H1 (cell line): ENCODE results near the gene RAD51C. TPM values are rescaled to one million over a fixed set of nuclear protein-coding genes. Genes with fewer than 3 reads are reported as not detected.

ENCODE experiments used
- CTCF ChIA-PET: fragments of 300-600 bp; sonication (Branson Sonifier 250); formaldehyde crosslinking; loops from one replicate; lab custom pipeline; 2021; ENCODE audit not compliant: partially characterized antibody; lab: Charles Lee
- POLR2A ChIA-PET: fragments of 300-600 bp; sonication (Branson Sonifier 250); formaldehyde crosslinking; loops from one replicate; lab custom pipeline; 2021; ENCODE audit warnings: inconsistent platforms; ENCODE audit not compliant: partially characterized antibody; lab: Charles Lee
- DNase-seq, 2 experiments: peaks; one replicate each; pipeline versions ENCODE4 v3.0.0 to v3.0.0-alpha.2; 2010 to 2022; ENCODE audit warnings: low spot score in 2 of 2, low read depth in 1 of 2, mixed read lengths in 1 of 2
- FAIRE-seq: peaks from 2 replicates; lab custom pipeline; 2011; peaks lifted over from hg19 to GRCh38; lab: Jason Lieb, UNC
- H2AFZ ChIP-seq: 2 replicates; pipeline ENCODE4 v1.8.1; 2012; ENCODE audit warnings: low read length, inconsistent platforms
- H2AK5ac ChIP-seq: 2 replicates; pipeline ENCODE4 v1.6.1; 2013; ENCODE audit warnings: low read depth, low read length
- H2BK120ac ChIP-seq: replicated peaks from 2 replicates; pipeline ENCODE3; 2013; ENCODE audit warnings: low read depth, low read length, inconsistent platforms
- H2BK12ac ChIP-seq: 2 replicates; pipeline ENCODE4 v1.6.1; 2013; ENCODE audit warnings: low read depth, low read length
- H2BK15ac ChIP-seq: 2 replicates; pipeline ENCODE4 v1.6.1; 2013; ENCODE audit warnings: low read length
- H2BK20ac ChIP-seq: 2 replicates; pipeline ENCODE4 v1.6.1; 2013; ENCODE audit warnings: low read length
- H2BK5ac ChIP-seq: 2 replicates; pipeline ENCODE4 v1.6.1; 2013; ENCODE audit warnings: low read depth, low read length
- H3K14ac ChIP-seq: 2 replicates; pipeline ENCODE4 v1.6.1; 2013; ENCODE audit warnings: inconsistent platforms; ENCODE audit not compliant: insufficient read length
- H3K18ac ChIP-seq: 2 replicates; pipeline ENCODE4 v1.6.1; 2013; ENCODE audit warnings: low read length; ENCODE audit errors: extremely low read depth
- H3K23ac ChIP-seq: 2 replicates; pipeline ENCODE4 v1.6.1; 2013; ENCODE audit warnings: inconsistent platforms; ENCODE audit not compliant: insufficient read length
- H3K23me2 ChIP-seq: 2 replicates; pipeline ENCODE4 v1.6.1; 2013; ENCODE audit warnings: low read depth, low read length
- H3K27ac ChIP-seq: 2 replicates; pipeline ENCODE4 v1.6.1; 2011; ENCODE audit warnings: low read depth, low read length, inconsistent platforms
- H3K27me3 ChIP-seq, 4 experiments: replicated peaks in 1 of 4; 1 replicate in 1 of 4; 2 replicates in 3 of 4; pipeline versions ENCODE4 v1.6.1 to v1.8.1; 2011 to 2013; ENCODE audit warnings: low read length in 3 of 4, mild to moderate bottlenecking in 3 of 4, inconsistent platforms in 2 of 4, mixed read lengths in 2 of 4, moderate library complexity in 1 of 4; ENCODE audit not compliant: control insufficient read depth in 3 of 4, insufficient read depth in 3 of 4; ENCODE audit errors: extremely low read depth in 1 of 4
- H3K36me3 ChIP-seq, 4 experiments: 2 replicates each; pipeline versions ENCODE4 v1.6.1 to v1.8.1; 2011 to 2013; ENCODE audit warnings: mild to moderate bottlenecking in 4 of 4, low read length in 3 of 4, moderate library complexity in 2 of 4, control low read depth in 1 of 4, inconsistent platforms in 1 of 4; ENCODE audit not compliant: insufficient read depth in 4 of 4, control insufficient read depth in 2 of 4
- H3K4ac ChIP-seq: replicated peaks from 2 replicates; pipeline ENCODE3; 2013; ENCODE audit warnings: low read length, low read depth, mixed read lengths, inconsistent platforms; ENCODE audit not compliant: insufficient read length
- H3K4me1 ChIP-seq, 4 experiments: replicated peaks in 1 of 4; 1 replicate in 1 of 4; 2 replicates in 3 of 4; pipeline versions ENCODE4 v1.6.1 to v1.8.1; 2011 to 2013; ENCODE audit warnings: low read length in 3 of 4, inconsistent platforms in 2 of 4, mixed read lengths in 1 of 4; ENCODE audit not compliant: insufficient read depth in 4 of 4, control insufficient read depth in 3 of 4
- H3K4me2 ChIP-seq, 2 experiments: 2 replicates each; pipeline versions ENCODE4 v1.6.1 to v1.8.1; 2011 to 2013; ENCODE audit warnings: low read depth in 2 of 2, low read length in 2 of 2, control low read depth in 1 of 2, inconsistent platforms in 1 of 2, mild to moderate bottlenecking in 1 of 2; ENCODE audit not compliant: insufficient read depth in 1 of 2
- H3K4me3 ChIP-seq, 4 experiments: fragments of 200-600, 300-600 bp in 1 of 4; sonication (generic), shearing (Covaris generic), sonication (Bioruptor Twin) in 1 of 4; 2 replicates each; pipeline versions ENCODE4 v1.5.1 to v1.8.1; 2011 to 2016; ENCODE audit warnings: low read length in 4 of 4, low read depth in 3 of 4, control low read depth in 2 of 4, inconsistent platforms in 2 of 4, mild to moderate bottlenecking in 2 of 4, mixed read lengths in 1 of 4, moderate library complexity in 1 of 4; ENCODE audit not compliant: insufficient read depth in 2 of 4; ENCODE audit errors: extremely low read depth in 1 of 4
- H3K56ac ChIP-seq: replicated peaks from 2 replicates; pipeline ENCODE3; 2013; ENCODE audit warnings: low read depth, mild to moderate bottlenecking, mixed read lengths, low read length, inconsistent platforms; ENCODE audit not compliant: insufficient read length
- H3K79me1 ChIP-seq: 2 replicates; pipeline ENCODE4 v1.6.1; 2013; ENCODE audit warnings: low read depth, low read length, control low read depth
- H3K79me2 ChIP-seq, 2 experiments: 2 replicates each; pipeline versions ENCODE4 v1.6.1 to v1.8.1; 2012 to 2013; ENCODE audit warnings: low read length in 2 of 2, mild to moderate bottlenecking in 2 of 2, inconsistent platforms in 1 of 2; ENCODE audit not compliant: insufficient read depth in 2 of 2, control insufficient read depth in 1 of 2
- H3K9ac ChIP-seq, 4 experiments: replicated peaks in 1 of 4; 1 replicate in 1 of 4; 2 replicates in 3 of 4; pipeline versions ENCODE4 v1.6.1 to v1.8.1; 2011 to 2013; ENCODE audit warnings: low read depth in 3 of 4, low read length in 3 of 4, control low read depth in 2 of 4, mild to moderate bottlenecking in 2 of 4, moderate library complexity in 2 of 4, inconsistent platforms in 1 of 4; ENCODE audit errors: extremely low read depth in 1 of 4
- H3K9me3 ChIP-seq, 2 experiments: 2 replicates each; pipeline versions ENCODE4 v1.6.1 to v1.8.1; 2012 to 2013; ENCODE audit warnings: mild to moderate bottlenecking in 2 of 2, moderate library complexity in 2 of 2, control low read depth in 1 of 2, inconsistent platforms in 1 of 2, low read depth in 1 of 2, low read length in 1 of 2, mixed read lengths in 1 of 2; ENCODE audit not compliant: insufficient read depth in 2 of 2
- H4K20me1 ChIP-seq, 2 experiments: replicated peaks in 1 of 2; 2 replicates each; pipeline versions ENCODE3 to v1.8.1; 2011 to 2013; ENCODE audit warnings: inconsistent platforms in 2 of 2, low read length in 2 of 2, mild to moderate bottlenecking in 1 of 2; ENCODE audit not compliant: insufficient read depth in 2 of 2, control insufficient read depth in 1 of 2
- H4K5ac ChIP-seq: 2 replicates; pipeline ENCODE4 v1.6.1; 2013; ENCODE audit warnings: low read length, low read depth, mixed read lengths, inconsistent platforms; ENCODE audit not compliant: insufficient read length
- H4K8ac ChIP-seq: 2 replicates; pipeline ENCODE4 v1.8.0; 2013; ENCODE audit warnings: mild to moderate bottlenecking, moderate library complexity, low read length, inconsistent platforms; ENCODE audit not compliant: insufficient read depth; ENCODE audit errors: extremely low read depth
- H4K91ac ChIP-seq: replicated peaks from 2 replicates; pipeline ENCODE3; 2013; ENCODE audit warnings: low read length, mixed read lengths, inconsistent platforms; ENCODE audit not compliant: insufficient read length
- ATF3 ChIP-seq: IDR thresholded peaks from 2 replicates; pipeline ENCODE4 v1.6.1; 2011; ENCODE audit warnings: low read depth, mild to moderate bottlenecking, low read length; ENCODE audit not compliant: insufficient read depth
- EGR1 ChIP-seq: IDR thresholded peaks from 2 replicates; pipeline ENCODE4 v1.6.1; 2011; ENCODE audit warnings: low read depth, low read length, borderline replicate concordance
- EP300 ChIP-seq, 2 experiments: IDR thresholded peaks; 1 replicate in 1 of 2; 2 replicates in 1 of 2; pipeline ENCODE4 v1.6.1; 2011 to 2012; ENCODE audit warnings: low read depth in 2 of 2, low read length in 2 of 2, mild to moderate bottlenecking in 2 of 2, borderline replicate concordance in 1 of 2, inconsistent platforms in 1 of 2, moderate library complexity in 1 of 2
- PHF8 ChIP-seq: fragments of 200-600 bp; sonication (generic); conservative IDR thresholded peaks from 2 replicates; pipeline ENCODE4 v1.7.1; 2012; ENCODE audit warnings: low read depth, mild to moderate bottlenecking, inconsistent platforms, low read length, moderate library complexity
- RBBP5 ChIP-seq: IDR thresholded peaks from 2 replicates; pipeline ENCODE4 v1.7.1; 2012; ENCODE audit warnings: low read depth, mild to moderate bottlenecking, inconsistent platforms, low read length, moderate library complexity, borderline replicate concordance
- SIN3A ChIP-seq, 2 experiments: IDR thresholded peaks in 1 of 2; conservative IDR thresholded peaks in 1 of 2; 2 replicates each; pipeline ENCODE4 v1.6.1; 2011 to 2012; ENCODE audit warnings: low read length in 2 of 2, improper control_type of control experiment in 1 of 2, low read depth in 1 of 2, mild to moderate bottlenecking in 1 of 2
- SUZ12 ChIP-seq: fragments of 200-600 bp; sonication (generic); IDR thresholded peaks from 2 replicates; pipeline ENCODE4 v1.6.1; 2012; ENCODE audit warnings: mild to moderate bottlenecking, inconsistent platforms, low read length, moderate library complexity, mixed read lengths
- TAF7 ChIP-seq: optimal IDR thresholded peaks from 2 replicates; pipeline ENCODE3; 2011; ENCODE audit warnings: low read depth, mild to moderate bottlenecking, inconsistent platforms, low read length, moderate library complexity, borderline replicate concordance
- USF2 ChIP-seq: IDR thresholded peaks from 2 replicates; pipeline ENCODE4 v1.6.1; 2011; ENCODE audit warnings: low read length, improper control_type of control experiment
- ZNF274 ChIP-seq: IDR thresholded peaks from 2 replicates; pipeline ENCODE4 v1.7.0; 2012; ENCODE audit warnings: low read length, borderline replicate concordance; ENCODE audit errors: extremely low read depth
- WGBS, 2 experiments: shearing (Covaris generic) in 1 of 2; methylation state at CpG; one replicate each; pipeline versions ENCODE4 v1.1.6 to v1.1.7; 2013 to 2015; ENCODE audit warnings: low lambda C conversion rate in 2 of 2, mixed read lengths in 2 of 2, inconsistent platforms in 1 of 2, low coverage in 1 of 2, missing lambda C conversion rate in 1 of 2; ENCODE audit not compliant: insufficient replicate concordance in 2 of 2, insufficient coverage in 1 of 2, insufficient read length in 1 of 2; ENCODE audit errors: extremely low coverage in 1 of 2, missing lambda C conversion rate in 1 of 2; 5-methylcytosine and 5-hydroxymethylcytosine counted together
- polyA plus RNA-seq, 7 experiments: library from polyadenylated mRNA; depleted of rRNA in 3 of 7; stranded (reverse) in 5 of 7; unstranded in 2 of 7; fragments of >200 nt in 5 of 7; fragments of 200-250 nt in 2 of 7; gene quantifications; 1 replicate in 5 of 7; 2 replicates in 1 of 7; 4 replicates in 1 of 7; pipeline versions ENCODE4 v1.2.1 to v1.2.3, GENCODE V29; 2011 to 2013; ENCODE audit warnings: missing spikeins in 2 of 7, mixed read lengths in 2 of 7
- total RNA-seq: library from RNA; stranded (reverse); fragmentation: NEBNext Ultra II Directional; extraction: Animal tissue kit (Norgen Biotek cat#: 25700); gene quantifications from 2 replicates; pipeline ENCODE4 v1.2.1, GENCODE V29; 2021

The RAD51C gene
- total and polyA plus RNA-seq, 2 of the 8 experiments (the other 6 are each of a cell fraction or from before 2014, with no cell fraction given) = 10.4 to 21.7 TPM

DNA sequence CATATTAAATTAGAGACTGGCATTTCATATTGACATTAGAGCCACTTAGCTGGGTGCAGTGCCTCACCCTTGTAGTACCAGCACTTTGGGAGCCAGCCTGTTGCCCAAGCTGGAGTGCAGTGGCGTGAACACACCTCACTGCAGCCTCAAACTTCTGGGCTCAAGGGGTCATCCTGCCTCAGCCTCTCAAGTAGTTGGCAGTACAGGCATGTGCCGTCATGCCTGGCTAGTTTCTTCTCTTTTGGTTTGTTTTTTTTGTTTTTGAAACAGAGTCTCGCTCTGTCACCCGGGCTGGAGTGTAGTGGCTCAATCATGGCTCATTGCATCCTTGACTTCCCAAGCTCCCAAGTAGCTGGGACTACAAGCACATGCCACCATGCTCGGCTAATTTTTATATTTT is 72.0 kb downstream of the RAD51C start:
- H4K5ac ChIP-seq = no peak overlapping the region
- no peak overlapping the region for H2AK5ac ChIP-seq
- H2BK15ac ChIP-seq = no peak overlapping the region
- H2BK120ac ChIP-seq = no peak overlapping the region
- H4K91ac ChIP-seq = no peak overlapping the region
- peaks cover 0 to 3% of the 10 kb centered on the region in 2 experiments; a peak in 1 of 4 replicates for H3K79me2 ChIP-seq
- no peaks in the 10 kb centered on the region for H4K20me1 ChIP-seq
- no peak overlapping the region for H2BK20ac ChIP-seq
- 80% methylated on average over 5 of the region's 5 CpGs; no CpG with 5 or more reads in 1 of the 2 experiments for WGBS, 2 experiments
- H3K4me1 ChIP-seq = no peaks in the 10 kb centered on the region
- H3K9ac ChIP-seq = no peak overlapping the region
- ChIA-PET POLR2A (no interaction called here), CTCF (no interaction called here)
- no peak for FAIRE-seq
- H3K27me3 ChIP-seq = no peaks in the 10 kb centered on the region
- H3K79me1 ChIP-seq = no peaks in the 10 kb centered on the region
- no peak overlapping the region for H3K14ac ChIP-seq
- H3K27ac ChIP-seq = no peak overlapping the region
- DNase-seq = no peak
- H3K4me2 ChIP-seq = no peak overlapping the region
- no peak overlapping the region for H3K4me3 ChIP-seq
- no peak overlapping the region for H2BK5ac ChIP-seq
- no peaks in the 10 kb centered on the region for H3K9me3 ChIP-seq
- no peak overlapping the region; the same call in 1 of the 2 replicates for H4K8ac ChIP-seq
- H3K4ac ChIP-seq = no peak overlapping the region
- no peak overlapping the region for H3K23ac ChIP-seq
- no peak overlapping the region for H2AFZ ChIP-seq
- H3K18ac ChIP-seq = no peak overlapping the region
- H2BK12ac ChIP-seq = no peak overlapping the region
- no peak overlapping the region for H3K56ac ChIP-seq
- no peaks in the 10 kb centered on the region for H3K23me2 ChIP-seq
- no peaks in the 10 kb centered on the region for H3K36me3 ChIP-seq
- TF ChIP-seq ATF3 = no peak
- no peak for TF ChIP-seq PHF8
- TF ChIP-seq USF2 = no peak
- no peak for TF ChIP-seq ZNF274
- no peak for TF ChIP-seq SUZ12
- no peak for TF ChIP-seq RBBP5
- no peak for TF ChIP-seq EP300 (IDR thresholded peaks at IDR 0.05; ENCODE audit: borderline replicate concordance in 1 of 2, low read depth in 2 of 2, low read length in 2 of 2)
- no peak for TF ChIP-seq TAF7
- TF ChIP-seq SIN3A (conservative IDR thresholded peaks at IDR 0.05 in 1 of 2, IDR thresholded peaks at IDR 0.05 in 1 of 2; ENCODE audit: low read depth in 1 of 2, low read length in 2 of 2) = no peak
- TF ChIP-seq EGR1 = no peak
